ENCODE measurements around the gene SLC16A8. TPM values are rescaled to one million over a fixed set of nuclear protein-coding genes. Genes with fewer than 3 reads are reported as not detected.
"Not testable (repeated sequence)": the region's sequence is repeated elsewhere in the genome, so short reads cannot be mapped to it uniquely, and the experiment has no call there.

SLC16A8 gene
- total RNA-seq, 1 experiment from 2014 or later = 1.1 TPM

- no peak overlapping the region for H4K8ac ChIP-seq (replicated peaks; ENCODE audit: insufficient read length, low read depth, low read length)
- Mint-ChIP-seq H3K27me3 (ENCODE audit: low read depth) (peaks cover 1% of the 10 kb centered on the region; the same call in 1 of the 2 replicates), H3K9me3 (no peaks in the 10 kb centered on the region; a peak in 1 of 5 replicates)
These were observed 36.6 kb upstream of the SLC16A8 start for GRCh38 chr22:38120359-38121110.

GRCh38 chr22:38118747-38119146, 34.8 kb upstream of the SLC16A8 start:
- not testable (repeated sequence) for H3K9me3 Mint-ChIP-seq; H3K56ac ChIP-seq (ENCODE audit: insufficient read length, low read depth, low read length); H3K4ac ChIP-seq (ENCODE audit: low read depth, low read length); H4K5ac ChIP-seq (ENCODE audit: insufficient read length, low read depth, low read length); H3K27me3 Mint-ChIP-seq (ENCODE audit: low read depth); H3K9me3 ChIP-seq (ENCODE audit: control insufficient read depth, low read depth, low read length); H3K14ac ChIP-seq (ENCODE audit: insufficient read depth, low read length); H3K27ac Mint-ChIP-seq; H3K36me3 Mint-ChIP-seq (ENCODE audit: insufficient read depth in 1 of 3, low read depth in 3 of 3); H2BK20ac ChIP-seq (ENCODE audit: low read depth, low read length, poor library complexity, severe bottlenecking); H3K23ac ChIP-seq (ENCODE audit: insufficient read length, low read depth, low read length); H3K18ac ChIP-seq (ENCODE audit: insufficient read length, low read depth, low read length); H3K9ac ChIP-seq (ENCODE audit: extremely low read depth, insufficient read length, low read length); H2BK12ac ChIP-seq (ENCODE audit: insufficient read length, low read depth, low read length); H3T11ph ChIP-seq (ENCODE audit: low read length); H3K27ac ChIP-seq (ENCODE audit: insufficient read length, low read depth, low read length); H3K27me3 ChIP-seq (ENCODE audit: insufficient read depth, low read length); H3K4me2 ChIP-seq (ENCODE audit: insufficient read depth, insufficient read length, low read length); H3K4me3 Mint-ChIP-seq; H2BK5ac ChIP-seq (ENCODE audit: insufficient read length, low read length); H2AFZ ChIP-seq (ENCODE audit: low read length); H2AK5ac ChIP-seq (ENCODE audit: insufficient read length, low read length); DNase-seq; H4K20me1 ChIP-seq (ENCODE audit: control insufficient read depth, insufficient read depth, insufficient read length); H2BK120ac ChIP-seq (ENCODE audit: low read depth, low read length, poor library complexity, severe bottlenecking); H3K4me1 ChIP-seq (ENCODE audit: insufficient read depth, low read length); H4K91ac ChIP-seq (ENCODE audit: insufficient read length, low read depth, low read length); H3K79me2 ChIP-seq (ENCODE audit: insufficient read depth, low read length); H3K23me2 ChIP-seq (ENCODE audit: insufficient read length, low read depth, low read length, poor library complexity, severe bottlenecking); H2BK15ac ChIP-seq (ENCODE audit: low read depth, low read length); H3K79me1 ChIP-seq (ENCODE audit: insufficient read depth, low read depth, low read length, poor library complexity, severe bottlenecking); H4K8ac ChIP-seq (replicated peaks; ENCODE audit: insufficient read length, low read depth, low read length)
- H3K4me1 Mint-ChIP-seq = peaks cover 2 to 16% of the 10 kb centered on the region in 2 experiments
- no CpG with 5 or more reads among the region's 2 CpGs for WGBS (ENCODE audit: extremely low coverage, insufficient read length, low lambda C conversion rate)

More at GRCh38 chr22:38120359-38121110, 36.6 kb upstream of the SLC16A8 start:
- Histone ChIP-seq H2BK5ac (ENCODE audit: insufficient read length, low read length) (no peak overlapping the region), H2BK12ac (ENCODE audit: insufficient read length, low read depth, low read length) (no peak overlapping the region), H3K14ac (ENCODE audit: insufficient read depth, low read length) (no peak overlapping the region), H4K91ac (ENCODE audit: insufficient read length, low read depth, low read length) (no peak overlapping the region), H3K18ac (ENCODE audit: insufficient read length, low read depth, low read length) (no peak overlapping the region), H2BK20ac (ENCODE audit: low read depth, low read length, poor library complexity, severe bottlenecking) (no peak overlapping the region), H3K9me3 (ENCODE audit: control insufficient read depth, low read depth, low read length) (no peaks in the 10 kb centered on the region), H3K27me3 (ENCODE audit: insufficient read depth, low read length) (no peaks in the 10 kb centered on the region), H3T11ph (ENCODE audit: low read length) (no peak overlapping the region), H3K23me2 (ENCODE audit: insufficient read length, low read depth, low read length, poor library complexity, severe bottlenecking) (no peaks in the 10 kb centered on the region), H2BK15ac (ENCODE audit: low read depth, low read length) (no peak overlapping the region), H3K9ac (ENCODE audit: extremely low read depth, insufficient read length, low read length) (no peak overlapping the region), H3K4me1 (ENCODE audit: insufficient read depth, low read length) (no peaks in the 10 kb centered on the region), H3K23ac (ENCODE audit: insufficient read length, low read depth, low read length) (no peak overlapping the region), H4K5ac (ENCODE audit: insufficient read length, low read depth, low read length) (no peak overlapping the region), H2BK120ac (ENCODE audit: low read depth, low read length, poor library complexity, severe bottlenecking) (no peak overlapping the region), H3K4me2 (ENCODE audit: insufficient read depth, insufficient read length, low read length) (no peak overlapping the region), H3K27ac (ENCODE audit: insufficient read length, low read depth, low read length) (no peak overlapping the region), H3K79me1 (ENCODE audit: insufficient read depth, low read depth, low read length, poor library complexity, severe bottlenecking) (no peaks in the 10 kb centered on the region), H4K20me1 (ENCODE audit: control insufficient read depth, insufficient read depth, insufficient read length) (no peaks in the 10 kb centered on the region), H3K4ac (ENCODE audit: low read depth, low read length) (no peak overlapping the region), H3K56ac (ENCODE audit: insufficient read length, low read depth, low read length) (no peak overlapping the region), H2AK5ac (ENCODE audit: insufficient read length, low read length) (no peak overlapping the region), H2AFZ (ENCODE audit: low read length) (no peak overlapping the region), H3K79me2 (ENCODE audit: insufficient read depth, low read length) (no peaks in the 10 kb centered on the region)
- DNase-seq = no peak
- TF ChIP-seq, protein P1, sequence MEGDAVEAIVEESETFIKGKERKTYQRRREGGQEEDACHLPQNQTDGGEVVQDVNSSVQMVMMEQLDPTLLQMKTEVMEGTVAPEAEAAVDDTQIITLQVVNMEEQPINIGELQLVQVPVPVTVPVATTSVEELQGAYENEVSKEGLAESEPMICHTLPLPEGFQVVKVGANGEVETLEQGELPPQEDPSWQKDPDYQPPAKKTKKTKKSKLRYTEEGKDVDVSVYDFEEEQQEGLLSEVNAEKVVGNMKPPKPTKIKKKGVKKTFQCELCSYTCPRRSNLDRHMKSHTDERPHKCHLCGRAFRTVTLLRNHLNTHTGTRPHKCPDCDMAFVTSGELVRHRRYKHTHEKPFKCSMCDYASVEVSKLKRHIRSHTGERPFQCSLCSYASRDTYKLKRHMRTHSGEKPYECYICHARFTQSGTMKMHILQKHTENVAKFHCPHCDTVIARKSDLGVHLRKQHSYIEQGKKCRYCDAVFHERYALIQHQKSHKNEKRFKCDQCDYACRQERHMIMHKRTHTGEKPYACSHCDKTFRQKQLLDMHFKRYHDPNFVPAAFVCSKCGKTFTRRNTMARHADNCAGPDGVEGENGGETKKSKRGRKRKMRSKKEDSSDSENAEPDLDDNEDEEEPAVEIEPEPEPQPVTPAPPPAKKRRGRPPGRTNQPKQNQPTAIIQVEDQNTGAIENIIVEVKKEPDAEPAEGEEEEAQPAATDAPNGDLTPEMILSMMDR (conservative IDR thresholded peaks at IDR 0.05) = no peak
- no CpG with 5 or more reads among the region's 28 CpGs for WGBS (ENCODE audit: extremely low coverage, insufficient read length, low lambda C conversion rate)
- H3K4me3 Mint-ChIP-seq = no peak overlapping the region
- peaks cover 0 to 8% (median 0%) of the 10 kb centered on the region in 3 experiments; a peak in 3 of 7 replicates for H3K36me3 Mint-ChIP-seq (ENCODE audit: insufficient read depth in 1 of 3, low read depth in 3 of 3)
- H3K27ac Mint-ChIP-seq = no peak overlapping the region; a peak in 1 of 7 replicates
- H3K4me1 Mint-ChIP-seq = peaks cover 4 to 13% of the 10 kb centered on the region in 2 experiments
